NCI-H345 treated with DMSO at 0.1 percent for 48 hours (cell line): Measurements from ENCODE around the gene XPC.

Experiments
- DNase-seq: peaks from one replicate; lab custom pipeline; 2025; ENCODE audit not compliant: unreplicated experiment; lab: John Stamatoyannopoulos, UW

XPC gene

DNA sequence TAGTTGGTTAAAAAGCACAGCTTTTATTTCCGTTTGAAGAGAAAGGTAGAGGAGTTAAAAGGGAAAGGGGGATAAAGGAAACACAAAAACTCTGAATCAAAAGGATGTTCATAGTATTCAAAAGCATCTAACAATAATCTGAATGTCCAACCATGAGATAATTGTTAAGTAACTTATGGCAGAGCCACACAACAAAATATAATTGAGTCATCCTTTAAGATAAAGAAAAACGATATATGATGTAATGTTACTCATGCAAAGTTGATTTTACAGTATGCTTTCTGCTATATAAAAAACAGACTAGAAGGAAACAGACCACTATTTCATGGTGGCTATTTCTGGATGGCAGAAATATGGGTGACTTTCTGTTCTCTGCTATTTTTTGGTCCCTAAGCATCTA, 3.9 kb downstream of the XPC start:
- no peak for DNase-seq

DNA sequence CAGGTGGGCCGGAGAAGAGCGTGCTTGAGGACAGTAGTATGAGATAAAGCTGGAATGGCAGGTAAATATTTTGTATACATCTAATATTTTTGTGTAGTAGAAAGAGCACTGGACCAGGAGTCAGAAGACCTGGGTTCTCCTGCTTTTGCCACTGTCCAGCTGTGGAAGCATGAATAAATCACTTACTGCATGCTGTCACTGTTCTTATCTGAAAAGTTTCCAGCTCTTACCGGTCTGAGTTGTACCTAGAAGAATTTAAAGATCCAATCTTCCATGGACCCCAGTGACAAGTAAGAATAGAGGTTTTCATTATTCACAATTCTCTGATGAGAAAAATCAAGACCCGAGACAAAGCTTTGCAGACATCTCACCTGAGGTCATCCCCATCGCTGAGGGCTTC, 5.9 kb downstream of the XPC start:
- no peak for DNase-seq

DNA sequence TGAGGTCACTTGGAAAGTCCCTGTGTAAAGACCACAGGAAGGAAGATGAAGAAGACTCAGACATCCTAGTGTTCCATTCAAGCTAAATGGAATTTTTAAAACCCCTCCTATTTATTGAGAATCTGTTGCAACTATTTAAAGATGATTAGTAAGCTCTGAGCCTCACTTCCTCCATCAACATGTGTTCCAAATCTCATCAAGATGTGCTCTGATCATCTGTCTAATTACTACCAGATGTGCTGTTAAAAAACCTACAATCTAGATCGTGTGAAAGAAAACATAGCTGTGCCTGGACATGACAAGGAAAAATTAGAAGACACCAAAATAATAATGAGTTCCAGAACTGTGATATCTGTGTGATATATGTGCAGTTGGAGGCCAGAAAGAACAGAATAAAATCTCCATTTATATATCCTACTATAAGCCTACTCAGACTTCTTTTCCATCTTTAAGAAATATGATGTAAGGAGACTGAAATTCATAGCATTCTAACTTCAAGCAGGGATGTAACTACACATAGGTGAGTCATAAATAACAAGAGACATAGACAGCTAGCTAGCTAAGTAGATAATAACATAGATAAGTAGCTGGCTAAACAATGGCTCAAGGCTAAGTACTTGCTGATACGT, 7.8 kb downstream of the XPC start:
- DNase-seq = no peak

DNA sequence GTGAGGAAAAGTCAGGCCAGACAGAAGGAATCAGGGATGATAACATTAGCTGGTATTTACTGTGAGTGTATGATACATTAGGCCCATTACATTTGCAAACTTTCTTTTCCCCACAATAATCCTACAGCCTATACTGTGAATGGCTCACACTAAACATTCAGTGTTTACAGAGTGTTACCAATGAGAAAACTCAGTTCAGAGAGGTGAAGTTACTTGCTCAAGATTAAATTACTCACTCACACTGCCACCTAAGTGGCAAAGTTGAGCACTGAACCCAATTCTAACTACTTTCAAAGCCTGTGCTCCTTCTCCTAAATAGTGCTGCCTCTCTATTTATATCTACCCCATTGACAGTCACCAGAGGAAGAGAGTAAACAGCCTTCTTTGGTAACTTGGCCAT, 8.5 kb downstream of the XPC start:
- DNase-seq = no peak

DNA sequence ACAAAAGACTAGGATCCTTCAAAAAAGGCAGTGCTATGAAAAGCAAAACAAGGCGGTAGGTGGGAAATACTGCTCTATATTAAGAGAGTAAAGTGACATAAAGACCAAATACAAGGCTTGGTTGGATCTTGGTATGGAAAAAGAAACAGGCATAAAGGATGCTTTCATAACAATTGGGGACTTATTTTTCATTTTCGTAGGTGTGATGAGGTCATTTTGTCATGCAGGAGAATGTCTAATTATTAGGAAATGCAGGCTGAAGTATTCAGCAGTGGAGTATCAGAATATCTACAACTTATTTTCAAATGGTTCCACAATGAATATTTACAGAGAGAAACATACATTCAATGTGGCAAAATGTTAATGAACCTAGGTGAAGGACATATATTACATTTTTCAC, 9.0 kb downstream of the XPC start:
- no peak for DNase-seq

DNA sequence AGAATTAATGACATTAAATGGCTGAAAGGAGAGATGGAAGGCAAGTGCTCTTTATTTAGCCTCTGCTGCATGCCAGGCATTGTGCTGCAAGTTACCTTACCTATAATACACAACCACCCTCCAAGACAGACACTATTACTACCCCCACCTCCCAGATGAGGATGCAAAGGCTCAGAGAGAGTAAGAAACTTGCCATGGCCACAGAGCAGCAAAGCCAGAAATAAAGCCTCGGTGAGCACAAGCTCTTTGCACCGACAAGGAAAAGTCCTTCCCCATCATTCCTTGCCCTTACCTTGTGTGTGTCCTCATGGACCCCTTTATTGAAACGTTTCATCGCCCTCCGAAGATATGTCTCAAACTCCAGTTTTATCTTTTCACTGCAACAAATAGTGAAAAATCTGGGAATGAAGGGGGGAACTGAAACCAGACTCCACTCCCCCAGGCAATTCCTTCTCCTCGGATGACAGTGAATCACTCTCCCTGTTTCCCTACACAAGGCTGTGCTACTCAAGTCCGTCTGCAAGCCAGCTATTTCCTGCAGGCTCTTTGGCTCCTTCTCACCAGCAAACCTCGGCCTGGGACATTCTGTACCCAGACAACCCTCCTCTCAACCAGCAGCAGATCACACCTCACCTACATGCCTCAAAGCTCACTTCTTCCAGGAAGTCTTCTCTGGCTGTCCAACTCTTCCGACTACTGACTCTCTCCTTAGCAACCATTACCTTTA, 11.4 kb downstream of the XPC start:
- no peak for DNase-seq

DNA sequence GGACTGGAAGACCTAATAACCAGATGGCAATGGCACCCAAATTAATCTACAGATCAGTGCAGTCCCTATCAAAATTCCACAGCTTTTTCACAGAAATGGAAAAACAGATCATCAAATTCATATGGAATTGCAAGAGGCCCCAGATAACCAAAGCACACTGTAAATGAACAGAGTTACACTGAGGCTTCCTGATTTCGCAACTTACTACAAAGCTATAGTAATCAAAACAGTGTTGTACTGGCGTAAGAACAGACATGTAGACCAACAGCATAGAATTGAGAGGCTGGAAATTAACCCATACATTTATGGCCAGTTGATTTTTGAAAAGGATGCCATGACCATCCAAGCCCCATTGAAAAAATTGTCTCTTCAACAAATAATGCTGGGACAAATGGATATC, 16.2 kb downstream of the XPC start:
- DNase-seq = no peak

DNA sequence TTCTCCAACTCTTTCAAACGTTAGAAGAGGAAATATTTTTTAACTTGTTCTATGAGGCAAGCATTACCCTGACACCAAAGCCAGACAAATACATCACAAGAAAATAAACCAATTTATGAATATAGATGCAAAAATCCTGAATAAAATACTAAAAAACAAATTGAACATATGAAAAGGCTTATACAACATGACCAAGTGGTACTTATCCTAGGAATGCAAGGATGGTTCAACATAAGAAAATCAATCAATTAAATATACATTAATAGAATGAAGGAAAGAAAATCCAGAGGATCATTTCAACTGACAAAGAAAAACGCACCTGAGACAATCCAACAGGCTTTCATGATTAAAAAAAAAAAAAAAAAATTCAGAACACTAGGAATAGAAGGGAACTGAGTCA, 17.1 kb downstream of the XPC start:
- DNase-seq = no peak

DNA sequence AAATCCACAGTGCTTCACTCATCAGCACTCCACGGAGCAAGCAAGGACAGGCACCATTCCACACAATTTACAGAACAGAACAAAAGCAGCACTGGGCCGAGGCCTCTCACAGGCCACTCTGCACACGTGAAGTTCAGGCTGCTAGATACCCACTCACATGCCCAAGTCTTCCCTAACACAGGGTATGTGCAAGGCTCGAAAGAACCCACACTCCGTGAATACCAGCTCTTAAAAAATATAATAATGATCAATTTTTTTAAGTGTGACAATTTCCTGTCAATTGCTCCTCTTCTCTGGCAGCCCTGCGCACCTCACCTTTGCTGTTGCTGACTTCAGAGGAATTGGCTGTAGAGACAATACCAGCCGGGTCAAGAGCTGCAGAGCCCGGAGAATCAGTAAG, 19.0 kb downstream of the XPC start:
- no peak for DNase-seq

DNA sequence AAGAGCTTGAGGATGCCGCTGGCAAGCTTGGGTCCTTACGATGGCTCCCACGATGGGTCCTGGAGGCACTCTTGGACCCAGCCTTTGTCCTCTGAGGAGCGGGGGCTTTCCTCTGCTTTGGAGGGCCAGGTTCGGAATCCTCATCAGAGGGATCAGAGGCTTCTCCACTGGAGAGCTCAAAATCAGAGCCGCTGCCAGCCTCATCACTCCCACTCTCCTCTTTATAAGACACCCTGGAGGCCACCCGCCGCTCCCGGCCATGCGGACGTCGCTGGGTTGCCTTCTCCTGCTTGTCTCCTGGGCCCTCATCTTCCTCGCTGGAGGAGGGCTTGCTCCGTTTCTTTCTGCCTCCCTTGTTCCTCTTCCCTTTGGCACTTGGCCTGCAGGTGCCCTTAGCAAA, 20.0 kb downstream of the XPC start:
- no peak for DNase-seq

DNA sequence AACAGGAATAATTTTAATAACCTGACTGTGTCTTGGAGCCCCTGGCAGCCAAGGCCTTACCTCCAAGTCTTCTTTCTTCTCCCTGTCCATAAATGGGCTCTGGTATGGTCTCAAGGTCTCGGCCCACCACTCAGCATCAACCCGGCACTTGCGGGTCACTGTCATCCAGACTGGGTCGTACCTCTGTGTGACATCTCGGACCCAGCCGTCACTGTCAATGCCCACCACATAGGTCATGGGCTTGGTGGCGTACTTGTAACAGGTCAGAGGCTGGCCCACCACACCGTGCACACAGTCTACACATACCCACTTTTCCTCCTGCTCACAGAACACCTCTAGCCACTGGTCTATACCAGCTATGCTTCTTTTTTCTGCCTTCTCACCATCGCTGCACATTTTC, 20.4 kb downstream of the XPC start:
- no peak for DNase-seq

DNA sequence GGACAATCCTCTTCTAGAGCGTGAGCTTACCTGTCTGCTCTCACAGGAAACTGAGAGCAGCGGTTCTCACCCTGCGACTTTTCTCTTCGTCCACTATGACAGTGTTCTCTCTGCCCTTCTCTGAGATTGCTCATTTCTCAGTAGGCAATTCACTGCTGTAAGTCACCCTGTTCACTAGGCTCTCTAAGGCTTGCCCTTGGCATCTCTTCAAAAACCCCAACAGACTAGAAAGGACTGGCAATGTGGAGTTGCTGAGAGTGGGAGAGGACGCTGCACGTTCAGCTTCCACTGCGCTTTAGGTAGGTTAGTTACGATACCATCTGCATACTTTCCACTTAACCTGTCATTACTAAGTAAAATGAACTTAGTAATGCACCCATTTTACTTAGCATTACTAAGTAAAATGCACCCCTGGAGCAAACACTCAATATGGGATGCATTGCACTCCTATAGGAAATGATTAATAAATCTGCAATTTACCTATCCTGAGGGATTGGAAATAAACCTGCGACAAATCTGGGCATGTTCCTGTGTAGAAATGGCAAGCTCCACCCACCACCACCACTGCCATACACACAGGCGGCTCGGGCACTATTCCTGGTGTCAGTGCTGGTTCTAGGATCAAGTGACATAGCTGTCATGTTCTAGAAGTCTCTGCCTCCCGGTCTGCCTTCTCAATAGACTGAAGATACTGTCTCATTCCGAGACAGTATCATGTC, 21.4 kb downstream of the XPC start:
- no peak for DNase-seq

DNA sequence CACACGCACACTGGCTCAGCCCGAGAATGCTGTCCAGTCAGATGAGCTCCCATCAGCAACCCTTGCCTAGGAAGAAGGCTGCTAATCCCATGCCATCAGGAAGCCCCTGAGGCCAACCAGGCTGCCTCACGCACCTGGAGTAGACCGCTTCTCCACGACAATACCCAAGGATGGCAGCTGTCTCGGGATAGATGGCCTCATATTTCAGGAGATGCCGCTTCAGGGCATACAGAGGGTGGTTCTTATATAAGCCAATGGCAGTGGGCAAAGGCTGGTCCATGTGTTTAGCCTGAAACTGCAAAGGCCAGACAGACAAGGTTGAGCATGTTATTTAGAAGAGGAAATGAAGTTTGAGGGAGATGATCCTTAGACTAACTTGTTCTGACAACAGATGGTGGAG, 22.2 kb downstream of the XPC start:
- DNase-seq = no peak

DNA sequence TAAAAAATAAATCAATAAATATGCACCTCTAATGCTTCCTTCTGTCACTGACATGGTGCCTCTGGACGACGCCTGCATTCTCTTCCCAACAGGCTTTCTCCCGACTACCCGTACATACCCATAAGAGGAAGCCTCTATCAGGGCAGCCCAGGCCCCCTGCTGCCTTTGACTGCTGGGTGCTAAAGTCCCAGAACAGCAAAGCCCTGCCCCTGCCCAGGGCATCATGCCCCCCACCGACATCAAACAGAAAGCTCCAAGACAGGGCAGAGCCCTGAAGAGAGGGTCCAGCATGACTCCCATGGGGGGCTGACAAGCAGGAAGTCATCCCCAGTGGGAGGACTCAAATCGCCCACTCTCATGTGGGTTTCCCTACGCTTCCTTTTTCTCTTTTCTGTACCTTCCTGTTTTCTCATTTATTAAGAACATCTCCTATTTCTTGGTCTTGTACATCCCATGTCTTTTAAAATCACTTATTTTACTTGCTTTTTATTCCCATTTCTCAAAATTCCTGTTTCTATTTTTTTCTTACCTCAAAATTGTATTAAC, 23.4 kb downstream of the XPC start:
- no peak for DNase-seq

DNA sequence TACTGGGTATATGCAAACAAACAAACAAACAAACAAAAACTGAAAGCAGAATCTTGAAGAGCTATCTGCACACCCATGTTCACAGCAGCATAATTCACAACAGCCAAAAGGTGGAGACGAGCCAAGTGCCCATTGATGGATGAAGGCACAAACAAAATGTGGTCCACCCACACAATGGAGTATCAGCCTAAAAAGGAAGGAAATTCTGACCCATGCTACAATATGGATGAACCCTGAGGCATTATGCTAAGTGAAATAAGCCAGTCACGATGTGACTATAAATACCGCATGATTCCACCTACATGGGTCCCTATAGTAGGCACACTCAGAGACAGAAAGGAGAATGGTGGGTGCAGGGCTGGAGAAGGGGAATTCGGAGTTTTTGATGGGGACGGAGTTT, 24.1 kb downstream of the XPC start:
- DNase-seq = no peak

DNA sequence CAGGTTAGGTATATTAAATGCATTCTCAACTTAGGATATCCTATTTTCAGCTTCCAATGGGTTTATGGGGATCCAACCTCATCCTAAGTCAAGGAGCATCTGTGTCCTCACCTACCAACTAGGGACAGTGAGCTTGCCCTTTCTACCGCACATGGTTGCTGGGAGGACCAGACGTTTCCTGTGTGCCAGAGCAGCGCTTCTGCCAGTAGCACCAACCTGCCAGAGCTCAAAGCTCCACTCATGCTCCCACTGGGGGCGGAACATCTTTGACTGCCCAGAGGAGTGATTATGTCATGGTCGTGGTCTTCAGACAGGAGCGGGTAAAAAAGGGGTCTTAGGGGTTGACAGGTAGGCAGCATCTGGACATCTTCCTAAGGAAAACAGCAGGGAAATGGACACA, 24.7 kb downstream of the XPC start:
- DNase-seq = no peak

DNA sequence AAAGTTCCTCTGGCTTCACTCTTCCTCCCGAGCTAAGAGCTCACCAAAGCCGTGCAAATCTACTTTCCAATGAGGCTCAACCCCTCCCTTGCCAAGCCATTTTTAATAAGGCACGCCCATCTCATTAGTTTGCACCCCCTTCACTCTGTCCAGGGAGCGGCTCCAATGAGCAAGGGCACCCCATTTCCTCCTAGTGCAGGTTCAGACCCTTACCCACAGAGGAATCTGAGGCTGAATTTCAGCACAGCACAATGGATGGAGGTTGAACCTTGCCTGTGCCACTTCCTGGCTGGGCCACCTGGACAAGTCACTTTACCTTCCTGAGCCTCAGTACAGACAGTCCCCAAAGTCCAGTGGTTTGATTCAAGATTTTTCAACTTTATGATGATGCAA, 25.4 kb downstream of the XPC start:
- DNase-seq = no peak

DNA sequence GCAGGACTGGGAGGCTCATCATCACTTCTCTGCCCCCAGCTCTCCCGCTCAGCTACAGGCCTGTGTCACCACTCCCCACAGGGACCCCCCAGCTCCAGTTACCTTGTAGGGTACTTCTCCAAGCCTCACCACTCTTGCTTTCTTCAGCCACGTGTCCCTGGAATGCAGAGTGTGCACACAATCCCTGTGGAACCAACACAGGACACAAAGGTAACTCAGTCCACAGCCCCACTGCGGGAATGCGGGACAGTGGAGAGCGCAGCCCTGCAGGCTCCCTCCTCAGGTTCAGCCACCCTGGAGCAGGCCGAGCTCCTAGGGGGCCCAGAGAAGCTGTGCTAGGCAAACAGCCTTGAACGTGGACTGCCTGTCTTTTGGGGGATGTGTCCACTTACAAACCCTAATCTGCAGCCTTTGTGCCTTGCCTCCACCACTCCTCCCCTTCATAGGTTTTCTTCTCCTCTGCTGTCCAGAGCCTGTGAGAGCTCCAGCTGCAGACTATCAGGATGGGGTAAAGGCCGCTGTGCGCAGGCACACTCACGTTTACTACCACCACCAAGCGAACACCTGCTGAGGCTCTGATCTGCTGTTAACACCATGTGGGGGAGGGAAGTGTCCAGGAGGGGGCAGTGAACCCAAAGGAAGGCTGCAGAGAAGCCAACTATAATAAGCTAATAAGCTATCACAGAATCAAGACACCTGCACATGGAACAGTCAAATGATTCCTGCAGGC, 26.0 kb downstream of the XPC start:
- DNase-seq = no peak

DNA sequence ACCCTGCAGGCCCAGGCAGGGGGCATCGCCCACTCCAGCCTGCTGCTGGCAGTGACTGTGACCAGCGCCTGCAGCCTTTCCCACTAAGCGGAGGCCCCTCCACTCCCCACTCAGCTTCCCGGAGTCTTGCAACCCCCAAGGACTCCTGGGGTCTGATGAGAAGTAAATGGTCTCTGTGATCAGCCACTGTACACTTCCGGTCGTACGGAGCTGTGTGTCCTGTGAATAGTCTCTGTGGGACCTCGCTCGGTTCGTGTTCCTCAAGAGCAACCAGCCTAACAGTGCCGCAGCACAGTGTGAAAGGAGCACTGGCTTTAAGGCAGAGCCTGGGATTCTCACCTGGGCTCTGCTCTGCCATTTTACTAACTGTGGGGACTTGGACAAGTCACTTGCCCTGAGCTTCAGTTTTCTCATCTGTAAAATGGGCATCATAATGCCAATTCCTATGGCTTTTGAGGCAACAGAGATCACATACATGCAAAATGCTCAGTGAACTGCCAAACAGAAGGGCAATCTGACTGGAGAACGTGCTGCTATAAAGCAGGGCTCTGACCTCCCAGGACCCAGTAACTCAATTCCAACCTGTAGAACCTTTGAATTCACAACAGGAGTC, 26.8 kb downstream of the XPC start:
- no peak for DNase-seq

DNA sequence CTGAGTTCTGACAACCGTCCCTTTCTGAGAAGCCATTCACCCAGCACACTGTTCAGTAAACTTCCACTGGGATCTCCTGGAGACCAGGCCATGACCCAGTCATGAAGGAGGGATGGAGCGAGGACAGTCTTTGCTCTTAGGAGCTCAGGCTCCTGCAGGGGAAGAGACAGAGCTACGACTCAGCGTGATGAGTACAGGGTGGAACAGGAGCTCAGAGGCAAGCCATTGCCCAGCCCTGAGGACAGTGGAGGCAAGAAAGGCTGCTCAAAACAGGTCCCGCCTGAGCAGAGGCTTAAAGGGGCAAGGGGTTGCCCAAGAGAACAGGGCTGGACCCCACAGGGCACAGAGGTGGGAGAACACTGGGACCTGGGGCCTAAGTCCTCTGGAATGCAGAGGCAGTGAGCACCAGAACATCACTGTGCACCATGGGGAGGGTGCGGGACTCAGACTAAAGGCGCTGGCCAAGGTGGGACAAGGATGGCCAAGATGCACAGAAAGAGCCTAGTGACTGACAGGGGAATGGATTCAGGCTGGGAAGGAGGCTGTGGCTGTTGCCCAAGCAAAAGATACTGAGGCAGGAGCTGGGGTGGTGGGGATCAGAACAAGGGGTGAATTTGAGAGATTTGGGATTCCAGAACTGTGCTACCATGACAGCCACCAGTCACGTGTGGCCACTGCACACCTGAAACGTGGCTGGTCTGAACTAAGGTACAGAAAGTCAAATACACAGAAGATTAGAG, 27.7 kb downstream of the XPC start:
- DNase-seq = no peak
